ENCODE measurements around the gene TSSK2.

The TSSK2 gene

GRCh38 chr22:19177164-19178064 is 46.3 kb downstream of the TSSK2 start:
- H3K9ac ChIP-seq (ENCODE audit: low read length): peak overlapping the region; percentile 88
- H3K4me3 ChIP-seq (ENCODE audit: low read depth, low read length, poor library complexity, severe bottlenecking): peak overlapping the region; percentile 82
- H3K9me2 ChIP-seq (ENCODE audit: low read depth, low read length): no peaks in the 10 kb centered on the region
- H2AFZ ChIP-seq (ENCODE audit: low read length): no peak overlapping the region
- H3K4me2 ChIP-seq (ENCODE audit: low read length): peak overlapping the region; percentile 94
- peak overlapping the region; percentile 58 for H3K27ac ChIP-seq (ENCODE audit: low read depth, low read length, poor library complexity, severe bottlenecking)
- H3K9me3 ChIP-seq (ENCODE audit: low read length): no peaks in the 10 kb centered on the region
- TF ChIP-seq CTCF (IDR thresholded peaks at IDR 0.05; ENCODE audit: low read length): no peak
- no peak for TF ChIP-seq EZH2 (IDR thresholded peaks at IDR 0.05; ENCODE audit: borderline replicate concordance, low read length)
- peaks cover 61% of the 10 kb centered on the region for H3K4me1 ChIP-seq (ENCODE audit: insufficient read depth, low read length, severe bottlenecking)
- H3F3A ChIP-seq (ENCODE audit: insufficient read depth, low read length): no peaks in the 10 kb centered on the region
- H4K20me1 ChIP-seq (ENCODE audit: insufficient read depth, low read length): no peaks in the 10 kb centered on the region
- H3K36me3 ChIP-seq (ENCODE audit: insufficient read depth, low read length): peaks cover 7% of the 10 kb centered on the region; the same call in 1 of the 2 replicates
- H3K27me3 ChIP-seq (ENCODE audit: insufficient read depth, low read length): no peaks in the 10 kb centered on the region
- peaks cover 5% of the 10 kb centered on the region for H3K79me2 ChIP-seq (ENCODE audit: insufficient read depth, low read length)

DNA sequence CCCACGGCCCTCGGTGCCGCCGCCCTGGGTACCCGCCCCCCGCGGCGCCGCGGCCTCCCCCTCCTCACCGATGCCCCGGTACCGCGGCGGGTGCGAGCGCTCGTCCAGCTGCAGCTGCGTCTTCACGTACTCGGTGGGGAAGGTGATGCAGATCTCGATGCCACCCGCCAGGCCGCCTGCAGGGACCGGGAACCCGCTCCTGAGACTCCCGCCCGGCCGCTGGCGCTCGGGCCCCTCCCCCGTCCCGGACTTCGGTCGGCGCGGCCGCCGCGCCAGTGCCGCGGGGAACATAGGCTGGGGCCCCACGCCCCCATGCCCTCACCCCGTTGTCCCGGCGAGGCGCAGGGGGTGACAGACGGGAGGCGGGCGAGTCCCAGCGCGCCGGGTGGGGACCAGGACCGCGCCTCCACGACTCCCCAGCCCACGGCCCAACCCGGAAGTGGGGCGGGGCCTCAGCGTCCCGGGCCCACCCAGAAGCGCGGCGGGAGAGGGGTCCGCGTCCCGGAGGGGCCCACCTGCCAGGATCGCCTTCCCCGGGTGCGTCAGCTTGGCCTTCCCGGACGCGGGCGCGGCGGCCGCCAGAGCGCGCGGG is 47.1 kb downstream of the TSSK2 start:
- Histone ChIP-seq H4K20me1 (ENCODE audit: insufficient read depth, low read length) (no peaks in the 10 kb centered on the region), H3K4me3 (ENCODE audit: low read depth, low read length, poor library complexity, severe bottlenecking) (peak overlapping the region; percentile 82), H3K4me1 (ENCODE audit: insufficient read depth, low read length, severe bottlenecking) (peaks cover 54% of the 10 kb centered on the region), H3K36me3 (ENCODE audit: insufficient read depth, low read length) (peaks cover 7% of the 10 kb centered on the region; the same call in 1 of the 2 replicates), H3K4me2 (ENCODE audit: low read length) (peak overlapping the region; percentile 94), H3K27ac (ENCODE audit: low read depth, low read length, poor library complexity, severe bottlenecking) (peak overlapping the region; percentile 58), H3K27me3 (ENCODE audit: insufficient read depth, low read length) (no peaks in the 10 kb centered on the region; the same call in 1 of the 2 replicates), H3K9me2 (ENCODE audit: low read depth, low read length) (no peaks in the 10 kb centered on the region), H3K79me2 (ENCODE audit: insufficient read depth, low read length) (no peaks in the 10 kb centered on the region), H3K9me3 (ENCODE audit: low read length) (no peaks in the 10 kb centered on the region), H3F3A (ENCODE audit: insufficient read depth, low read length) (no peaks in the 10 kb centered on the region), H3K9ac (ENCODE audit: low read length) (peak overlapping the region; percentile 88), H2AFZ (ENCODE audit: low read length) (no peak overlapping the region)
- TF ChIP-seq EZH2 (IDR thresholded peaks at IDR 0.05; ENCODE audit: borderline replicate concordance, low read length) (no peak), CTCF (IDR thresholded peaks at IDR 0.05; ENCODE audit: low read length) (no peak)

- Histone ChIP-seq H3K4me2 (ENCODE audit: low read length) (peak within 1 kb of the TSS; percentile 94), H3K4me3 (ENCODE audit: low read depth, low read length, poor library complexity, severe bottlenecking) (peak within 1 kb of the TSS; percentile 82), H3K79me2 (ENCODE audit: insufficient read depth, low read length) (no peaks in the 10 kb centered on the region), H4K20me1 (ENCODE audit: insufficient read depth, low read length) (no peaks in the 10 kb centered on the region), H3K9ac (ENCODE audit: low read length) (peak within 1 kb of the TSS; percentile 88), H3K9me3 (ENCODE audit: low read length) (no peaks in the 10 kb centered on the region), H3K27me3 (ENCODE audit: insufficient read depth, low read length) (no peaks in the 10 kb centered on the region; the same call in 1 of the 2 replicates), H3K27ac (ENCODE audit: low read depth, low read length, poor library complexity, severe bottlenecking) (peak within 1 kb of the TSS; percentile 58), H3K9me2 (ENCODE audit: low read depth, low read length) (no peaks in the 10 kb centered on the region), H2AFZ (ENCODE audit: low read length) (peak within 1 kb of the TSS; percentile 13; the same call in 1 of the 2 replicates), H3F3A (ENCODE audit: insufficient read depth, low read length) (no peaks in the 10 kb centered on the region), H3K36me3 (ENCODE audit: insufficient read depth, low read length) (peaks cover 7% of the 10 kb centered on the region; the same call in 1 of the 2 replicates), H3K4me1 (ENCODE audit: insufficient read depth, low read length, severe bottlenecking) (peaks cover 47% of the 10 kb centered on the region)
- no peak for TF ChIP-seq CTCF (IDR thresholded peaks at IDR 0.05; ENCODE audit: low read length)
- no peak for TF ChIP-seq EZH2 (IDR thresholded peaks at IDR 0.05; ENCODE audit: borderline replicate concordance, low read length)
These were observed 47.8 kb downstream of the TSSK2 start, which contains the start of gene SLC25A1 for GRCh38 chr22:19178657-19179496. SLC25A1 (minus strand) TSS chr22:19178736; CDS start chr22:19178673, 63 bp downstream.

Measured in OCI-LY1 (cell line).